ENCODE measurements around the gene CC2D1A.
"Not testable (repeated sequence)": the region's sequence is repeated elsewhere in the genome, so short reads cannot be mapped to it uniquely, and the experiment has no call there.

CC2D1A gene

DNA sequence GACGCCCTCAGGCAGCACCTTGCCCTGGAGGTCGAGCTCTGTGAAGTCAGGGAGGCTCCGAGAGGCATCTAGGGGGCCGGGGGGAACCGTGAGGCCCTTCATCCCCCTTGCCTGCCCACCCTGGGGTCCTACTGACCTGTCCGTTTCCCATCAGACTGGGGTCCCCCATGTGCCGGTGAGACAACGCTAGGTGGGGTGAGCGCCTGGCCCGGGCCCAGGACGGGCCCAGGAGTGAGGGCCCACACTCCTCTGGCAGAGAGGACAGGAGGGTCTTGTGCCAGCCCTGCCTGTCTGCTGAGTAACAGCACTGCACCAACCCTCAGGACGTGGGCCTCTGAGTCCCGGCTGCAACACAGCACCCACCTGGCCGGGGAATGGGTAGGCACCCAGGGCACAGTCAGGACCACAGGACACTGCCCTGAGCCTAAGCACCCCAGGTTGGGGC lies 60.7 kb downstream of the CC2D1A start:
- H3K4me3 ChIP-seq (replicated peaks; ENCODE audit: low read depth, low read length), result no peak overlapping the region
- TF ChIP-seq, protein P1, sequence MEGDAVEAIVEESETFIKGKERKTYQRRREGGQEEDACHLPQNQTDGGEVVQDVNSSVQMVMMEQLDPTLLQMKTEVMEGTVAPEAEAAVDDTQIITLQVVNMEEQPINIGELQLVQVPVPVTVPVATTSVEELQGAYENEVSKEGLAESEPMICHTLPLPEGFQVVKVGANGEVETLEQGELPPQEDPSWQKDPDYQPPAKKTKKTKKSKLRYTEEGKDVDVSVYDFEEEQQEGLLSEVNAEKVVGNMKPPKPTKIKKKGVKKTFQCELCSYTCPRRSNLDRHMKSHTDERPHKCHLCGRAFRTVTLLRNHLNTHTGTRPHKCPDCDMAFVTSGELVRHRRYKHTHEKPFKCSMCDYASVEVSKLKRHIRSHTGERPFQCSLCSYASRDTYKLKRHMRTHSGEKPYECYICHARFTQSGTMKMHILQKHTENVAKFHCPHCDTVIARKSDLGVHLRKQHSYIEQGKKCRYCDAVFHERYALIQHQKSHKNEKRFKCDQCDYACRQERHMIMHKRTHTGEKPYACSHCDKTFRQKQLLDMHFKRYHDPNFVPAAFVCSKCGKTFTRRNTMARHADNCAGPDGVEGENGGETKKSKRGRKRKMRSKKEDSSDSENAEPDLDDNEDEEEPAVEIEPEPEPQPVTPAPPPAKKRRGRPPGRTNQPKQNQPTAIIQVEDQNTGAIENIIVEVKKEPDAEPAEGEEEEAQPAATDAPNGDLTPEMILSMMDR (IDR thresholded peaks at IDR 0.05; ENCODE audit: low read length, missing control alignments), result no peak
- DNase-seq (ENCODE audit: low read depth), result no peak

DNA sequence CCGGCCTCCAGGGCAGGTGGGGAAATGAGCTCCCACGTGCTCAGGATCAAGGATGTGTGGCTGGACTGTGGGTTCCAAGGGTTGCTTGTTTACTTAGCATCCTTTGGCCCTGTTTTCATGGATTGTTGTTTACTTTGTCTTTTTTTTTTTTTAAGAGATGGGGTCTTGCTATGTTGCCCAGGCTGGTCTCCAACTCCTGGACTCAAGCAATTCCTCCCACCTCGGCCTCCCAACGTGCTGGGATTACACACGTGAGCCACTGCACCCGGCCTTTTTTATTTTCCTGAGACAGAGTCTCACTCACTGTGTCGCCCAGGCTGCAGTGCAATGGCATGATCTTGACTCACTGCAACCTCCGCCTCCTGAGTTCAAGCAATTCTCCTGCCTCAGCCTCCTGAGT lies 61.2 kb downstream of the CC2D1A start:
- H3K4me3 ChIP-seq (replicated peaks; ENCODE audit: low read depth, low read length); DNase-seq (ENCODE audit: low read depth): not testable (repeated sequence)

DNA sequence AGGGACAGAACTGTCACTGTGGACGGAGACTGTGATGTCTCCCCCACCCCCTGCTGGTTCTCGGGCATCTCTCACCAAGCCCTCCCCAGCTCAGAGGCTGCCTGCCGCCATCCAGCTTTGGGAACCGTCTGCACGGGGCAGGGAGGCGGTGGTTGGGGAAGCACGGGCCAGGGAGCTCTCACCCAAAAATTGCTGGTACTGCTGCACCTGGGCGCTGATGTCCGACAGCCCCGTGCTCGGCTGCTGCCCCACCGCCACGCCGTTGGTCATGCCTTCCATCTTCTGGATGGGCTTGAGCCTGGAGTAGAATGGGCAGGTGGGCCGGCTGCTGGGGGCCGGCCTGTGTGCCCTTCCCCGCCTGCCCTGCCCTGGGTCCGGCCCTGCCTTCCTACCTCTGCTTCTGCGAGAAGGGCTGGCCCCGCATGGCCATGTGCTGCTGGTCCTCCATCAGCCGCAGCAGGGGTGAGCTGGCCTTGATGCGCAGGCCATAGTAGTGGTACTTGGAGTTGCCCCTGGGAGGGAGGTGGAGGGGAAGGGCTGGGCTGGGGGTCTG lies 62.5 kb downstream of the CC2D1A start:
- no peak overlapping the region for H3K4me3 ChIP-seq (replicated peaks; ENCODE audit: low read depth, low read length)
- DNase-seq (ENCODE audit: low read depth), result no peak
- TF ChIP-seq, protein P1 (IDR thresholded peaks at IDR 0.05; ENCODE audit: low read length, missing control alignments), result no peak

DNA sequence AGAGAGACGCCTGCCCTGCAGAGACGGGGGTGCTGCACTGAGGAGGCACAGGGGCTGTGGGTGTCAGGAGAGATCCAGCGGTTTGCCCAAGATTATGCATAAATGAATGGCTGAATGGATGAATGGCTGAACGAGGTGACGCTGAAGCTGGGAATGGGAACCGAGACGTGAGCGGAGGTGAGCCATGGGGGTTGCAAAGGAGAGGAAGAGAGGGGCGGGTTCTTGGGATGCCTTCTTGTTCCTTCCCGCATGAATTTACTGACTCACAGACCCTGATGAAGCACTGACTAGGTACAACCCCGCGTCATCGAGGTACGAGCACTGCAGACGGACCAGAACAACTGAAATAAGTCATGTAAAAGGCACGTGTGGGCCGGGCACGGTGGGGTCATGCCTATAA lies 63.0 kb downstream of the CC2D1A start:
- TF ChIP-seq, protein P1 (IDR thresholded peaks at IDR 0.05; ENCODE audit: low read length, missing control alignments), result no peak
- no peak overlapping the region for H3K4me3 ChIP-seq (replicated peaks; ENCODE audit: low read depth, low read length)
- no peak for DNase-seq (ENCODE audit: low read depth)

DNA sequence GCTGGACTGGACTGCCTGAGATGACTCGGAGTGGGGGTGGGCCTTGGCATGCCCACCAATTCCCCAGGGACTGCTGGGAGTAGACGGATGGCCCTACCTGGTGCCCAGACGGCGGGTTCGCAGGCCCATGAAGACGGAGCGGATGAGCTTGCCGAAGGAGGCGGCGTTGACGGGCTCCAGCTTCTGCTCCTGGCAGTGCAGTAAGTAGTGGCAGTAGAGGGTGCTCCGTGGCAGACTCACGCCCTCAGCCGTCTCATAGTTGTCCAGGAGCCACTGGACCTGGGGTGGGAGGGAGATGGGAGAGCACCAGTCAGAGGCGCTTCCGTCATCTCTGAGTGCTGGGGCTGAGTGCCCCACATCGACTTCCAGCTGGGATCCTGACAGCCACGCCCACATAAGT lies 63.9 kb downstream of the CC2D1A start:
- H3K4me3 ChIP-seq (replicated peaks; ENCODE audit: low read depth, low read length), result no peak overlapping the region
- no peak for DNase-seq (ENCODE audit: low read depth)
- TF ChIP-seq, protein P1 (IDR thresholded peaks at IDR 0.05; ENCODE audit: low read length, missing control alignments), result no peak

DNA sequence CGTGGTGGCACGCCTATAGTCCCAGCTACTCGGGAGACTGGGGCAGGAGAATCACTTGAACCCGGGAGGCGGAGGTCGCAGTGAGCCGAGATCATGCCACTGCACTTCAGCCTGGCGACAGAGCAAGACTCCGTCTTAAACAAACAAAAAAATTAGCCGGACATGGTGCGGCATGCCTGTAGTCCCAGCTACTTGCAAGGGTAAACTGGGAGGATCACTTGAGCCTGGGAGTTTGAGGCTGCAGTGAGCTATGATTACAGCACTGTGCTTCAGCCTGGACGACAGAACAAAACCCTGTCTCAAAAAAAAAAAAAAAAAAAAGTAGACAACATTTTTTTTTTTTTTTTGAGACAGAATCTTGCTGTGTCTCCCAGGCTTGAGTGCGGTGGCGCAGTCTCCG lies 65.9 kb downstream of the CC2D1A start:
- DNase-seq (ENCODE audit: low read depth); H3K4me3 ChIP-seq (replicated peaks; ENCODE audit: low read depth, low read length): not testable (repeated sequence)

DNA sequence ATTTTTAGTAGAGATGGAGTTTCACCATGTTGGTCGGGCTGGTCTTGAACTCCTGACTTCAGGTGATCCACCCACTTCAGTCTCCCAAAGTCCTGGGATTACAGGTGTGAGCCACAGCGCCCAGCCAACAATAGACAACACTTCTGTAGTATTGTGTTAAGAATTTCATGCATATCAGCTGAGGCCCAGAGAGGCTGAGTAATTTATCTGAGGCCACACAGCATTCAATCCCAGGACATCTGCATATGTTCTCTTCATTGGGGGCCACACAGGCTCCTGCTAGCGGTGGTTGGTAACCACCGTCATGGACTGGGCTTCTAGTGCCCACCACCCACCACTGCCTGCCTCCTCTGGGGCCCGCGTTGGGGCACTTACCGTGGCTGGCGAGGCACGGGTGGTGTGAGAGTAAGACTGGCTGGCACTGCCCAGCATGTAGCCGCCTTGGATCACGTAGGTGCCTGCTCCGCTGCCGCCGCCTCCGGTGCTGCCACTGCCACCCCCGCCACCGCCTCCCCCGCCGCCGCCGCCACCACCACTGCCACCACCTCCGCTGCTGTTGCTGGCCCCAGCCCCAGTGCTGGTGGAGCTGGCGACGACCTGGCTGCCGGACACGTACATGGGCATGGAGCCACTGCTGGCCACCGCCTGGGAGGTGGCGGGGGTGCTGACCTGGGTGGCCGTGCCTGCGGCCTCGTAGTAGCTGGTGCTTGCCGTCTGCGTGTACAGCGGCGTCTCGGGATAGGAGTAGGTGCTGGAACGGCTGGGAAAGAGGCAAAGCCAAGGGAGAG lies 66.6 kb downstream of the CC2D1A start:
- TF ChIP-seq, protein P1 (IDR thresholded peaks at IDR 0.05; ENCODE audit: low read length, missing control alignments), result no peak
- no peak overlapping the region for H3K4me3 ChIP-seq (replicated peaks; ENCODE audit: low read depth, low read length)
- DNase-seq (ENCODE audit: low read depth), result no peak

DNA sequence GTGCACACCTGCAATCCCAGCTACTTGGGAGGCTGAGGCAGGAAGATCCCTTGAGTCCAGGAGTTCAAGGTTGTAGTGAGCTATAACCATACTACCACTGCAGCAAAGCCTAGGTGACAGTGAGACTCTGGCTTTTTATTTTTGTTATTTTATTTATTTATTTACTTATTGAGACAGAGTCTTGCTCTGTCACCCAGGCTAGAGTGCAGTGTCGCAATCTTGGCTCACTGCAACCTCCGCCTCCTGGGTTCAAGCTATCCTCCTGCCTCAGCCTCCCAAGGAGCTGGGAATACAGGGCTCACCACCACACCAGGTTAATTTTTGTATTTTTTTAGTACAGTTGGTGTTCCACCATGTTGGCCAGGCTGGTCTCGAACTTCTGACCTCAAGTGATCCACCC lies 67.5 kb downstream of the CC2D1A start:
- not testable (repeated sequence) for H3K4me3 ChIP-seq (replicated peaks; ENCODE audit: low read depth, low read length)

More for the DNA sequence above, 67.5 kb downstream of the CC2D1A start:
- DNase-seq (ENCODE audit: low read depth), result not testable (repeated sequence)

All from fibroblast of pulmonary artery (primary cell).